OCI-LY3 (cell line): ENCODE data around the gene NXPE3.

ENCODE experiments used
- EZH2phosphoT487 ChIP-seq: fragments of 200-600 bp; shearing (Covaris generic); IDR thresholded peaks from 2 replicates; pipeline ENCODE4 v1.6.1; 2018; ENCODE audit warnings: antibody characterized with exemption, mixed run types, low read depth
- TF ChIP-seq, protein P1 (sequence below): fragments of 200-600, 300-600 bp; sonication (generic); IDR thresholded peaks from 2 replicates; pipeline ENCODE4 v1.5.1; 2014; ENCODE audit warnings: antibody characterized with exemption, low read length, low read depth

GRCh38 chr3:101873619-101874018, 94.6 kb downstream of the NXPE3 start:
- TF ChIP-seq, protein P1, sequence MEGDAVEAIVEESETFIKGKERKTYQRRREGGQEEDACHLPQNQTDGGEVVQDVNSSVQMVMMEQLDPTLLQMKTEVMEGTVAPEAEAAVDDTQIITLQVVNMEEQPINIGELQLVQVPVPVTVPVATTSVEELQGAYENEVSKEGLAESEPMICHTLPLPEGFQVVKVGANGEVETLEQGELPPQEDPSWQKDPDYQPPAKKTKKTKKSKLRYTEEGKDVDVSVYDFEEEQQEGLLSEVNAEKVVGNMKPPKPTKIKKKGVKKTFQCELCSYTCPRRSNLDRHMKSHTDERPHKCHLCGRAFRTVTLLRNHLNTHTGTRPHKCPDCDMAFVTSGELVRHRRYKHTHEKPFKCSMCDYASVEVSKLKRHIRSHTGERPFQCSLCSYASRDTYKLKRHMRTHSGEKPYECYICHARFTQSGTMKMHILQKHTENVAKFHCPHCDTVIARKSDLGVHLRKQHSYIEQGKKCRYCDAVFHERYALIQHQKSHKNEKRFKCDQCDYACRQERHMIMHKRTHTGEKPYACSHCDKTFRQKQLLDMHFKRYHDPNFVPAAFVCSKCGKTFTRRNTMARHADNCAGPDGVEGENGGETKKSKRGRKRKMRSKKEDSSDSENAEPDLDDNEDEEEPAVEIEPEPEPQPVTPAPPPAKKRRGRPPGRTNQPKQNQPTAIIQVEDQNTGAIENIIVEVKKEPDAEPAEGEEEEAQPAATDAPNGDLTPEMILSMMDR = no peak
- TF ChIP-seq EZH2phosphoT487 = no peak
